HG03378 (cell line): ENCODE results near the gene MYH16.
"Not testable (repeated sequence)": the region's sequence is repeated elsewhere in the genome, so short reads cannot be mapped to it uniquely, and the experiment has no call there.

Source experiments
- ATAC-seq: cut with Tn5 transposase; IDR thresholded peaks from one replicate; pipeline ENCODE4 v1.9.1; 2021; ENCODE audit warnings: mild to moderate bottlenecking, moderate library complexity; ENCODE audit not compliant: unreplicated experiment

MYH16 gene

DNA sequence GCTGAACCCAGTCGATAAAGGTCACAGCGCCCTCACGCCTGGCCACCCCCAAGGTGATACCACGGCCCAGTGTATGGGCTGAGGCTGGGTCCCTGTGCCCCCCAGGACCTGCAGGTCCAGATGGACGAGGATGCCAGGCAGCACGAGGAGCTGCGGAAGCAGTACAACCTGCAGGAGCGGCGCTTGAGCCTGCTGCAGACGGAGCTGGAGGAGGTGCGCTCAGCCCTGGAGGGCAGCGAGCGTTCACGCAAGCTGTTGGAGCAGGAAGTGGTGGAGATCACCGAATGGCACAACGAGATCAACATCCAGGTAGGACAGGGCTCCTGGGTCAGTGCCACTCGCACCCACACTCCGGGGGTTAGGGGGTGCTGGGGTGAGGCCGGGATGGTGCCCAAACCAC lies 28.9 kb downstream of the MYH16 start:
- ATAC-seq = no peak

- no peak for ATAC-seq
Observed at GRCh38 chr7:99305473-99306260, 33.0 kb downstream of the MYH16 start.

GRCh38 chr7:99308461-99309074 lies 35.9 kb downstream of the MYH16 start:
- no peak for ATAC-seq

DNA sequence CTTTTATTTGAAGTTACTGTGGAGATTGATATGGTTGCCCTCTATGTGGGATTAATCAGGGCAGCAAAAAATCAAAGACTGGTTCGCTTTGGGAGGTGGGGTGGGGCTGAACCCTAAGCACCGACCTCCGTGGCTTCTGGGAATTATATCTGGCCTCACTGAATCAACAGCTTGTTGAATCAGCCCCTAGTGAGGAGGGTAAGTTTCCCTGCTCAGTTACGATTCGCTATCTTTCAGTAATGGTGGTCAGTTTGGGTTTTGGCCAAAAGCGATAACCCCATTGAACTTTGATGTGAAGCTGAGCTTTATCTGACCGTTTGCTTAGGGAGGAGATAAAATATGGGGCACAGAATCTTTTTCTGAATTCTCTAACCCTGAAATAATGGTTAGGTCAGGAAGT lies 36.5 kb downstream of the MYH16 start:
- ATAC-seq = no peak

GRCh38 chr7:99310004-99310403 lies 37.4 kb downstream of the MYH16 start:
- no peak for ATAC-seq

GRCh38 chr7:99311702-99312101 lies 39.1 kb downstream of the MYH16 start:
- no peak for ATAC-seq

DNA sequence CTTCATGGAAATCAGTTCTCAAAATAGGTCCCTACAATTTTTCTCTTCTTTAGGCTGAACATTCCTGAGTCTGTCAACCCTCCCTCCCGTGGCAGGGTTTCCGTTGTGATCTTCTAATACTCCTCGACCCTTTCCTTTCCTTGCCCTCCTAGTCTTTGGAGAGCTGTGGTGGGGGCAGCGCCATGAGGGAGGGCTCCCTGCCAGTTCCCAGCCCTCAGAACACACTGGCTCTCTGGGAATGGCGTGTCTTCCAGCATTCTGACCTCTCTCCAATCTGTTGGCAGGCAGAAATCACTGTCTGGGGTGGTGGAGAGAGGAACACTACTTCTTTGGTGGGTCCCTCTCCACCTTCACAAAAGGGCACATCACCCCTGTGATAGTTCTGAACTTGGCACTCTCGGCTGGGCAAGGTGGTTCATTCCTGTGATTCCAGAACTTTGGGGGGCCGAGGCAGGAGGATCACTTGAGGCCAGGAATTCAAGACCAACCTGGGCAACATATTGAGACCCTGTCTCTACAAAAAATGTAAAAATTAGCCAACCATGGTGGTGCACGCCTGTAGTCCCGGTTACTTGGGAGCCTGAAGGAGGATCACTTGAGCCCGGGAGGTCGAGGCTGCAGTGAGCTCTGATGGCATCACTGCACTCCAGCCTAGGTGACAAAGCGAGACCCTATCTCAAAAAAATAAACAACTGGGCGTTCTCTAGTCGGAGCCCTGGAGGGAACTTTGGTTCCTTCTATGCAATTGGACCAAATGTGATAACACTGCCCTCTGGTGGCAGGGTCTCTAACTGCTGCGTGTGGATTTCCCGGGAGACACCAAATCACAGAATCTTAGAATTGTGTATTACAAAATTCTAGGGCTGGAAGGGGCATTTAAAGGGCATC lies 39.9 kb downstream of the MYH16 start:
- ATAC-seq = no peak

- no peak for ATAC-seq
Observed at GRCh38 chr7:99313204-99313573, 40.5 kb downstream of the MYH16 start.

DNA sequence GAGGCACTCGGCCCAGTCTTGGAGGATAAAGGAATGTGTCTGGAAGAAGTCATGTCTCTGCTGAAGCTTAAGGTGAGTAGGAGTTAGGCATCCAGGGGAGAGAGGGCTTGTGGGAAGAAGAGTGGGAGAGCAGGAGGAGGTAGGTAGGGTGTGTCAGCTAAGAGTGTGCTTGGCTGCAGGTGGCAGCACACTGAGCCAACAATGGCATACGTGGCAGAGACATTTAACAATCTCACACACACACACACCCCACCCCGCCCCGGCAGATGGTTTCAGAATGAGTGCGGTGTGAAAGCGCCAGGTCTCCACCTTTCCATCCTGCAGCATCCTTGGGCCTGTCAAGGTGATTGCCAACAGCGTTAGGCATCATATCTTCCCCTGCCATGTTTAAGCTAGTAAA lies 41.9 kb downstream of the MYH16 start:
- no peak for ATAC-seq

- no peak for ATAC-seq
Observed at GRCh38 chr7:99320371-99320770, 47.7 kb downstream of the MYH16 start.

GRCh38 chr7:99322659-99323058 lies 50.0 kb downstream of the MYH16 start:
- not testable (repeated sequence) for ATAC-seq

DNA sequence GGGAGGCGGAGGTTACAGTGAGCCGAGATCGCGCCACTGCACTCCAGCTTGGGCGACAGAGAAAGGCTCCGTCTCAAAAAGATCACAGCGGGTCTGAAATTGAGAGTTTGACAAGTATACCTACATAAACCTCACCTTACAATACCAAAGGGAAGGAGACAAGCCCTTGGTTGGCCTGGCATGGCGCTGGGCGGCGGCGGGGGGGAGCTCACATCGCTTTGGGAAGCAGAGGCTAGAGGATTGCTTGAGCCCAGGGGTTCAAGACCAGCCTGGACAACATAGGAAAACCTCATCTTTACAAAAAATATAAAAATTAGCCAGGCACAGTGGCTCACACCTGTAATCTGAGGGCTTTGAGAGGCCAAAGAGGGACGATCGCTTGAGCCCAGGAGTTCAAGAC lies 51.9 kb downstream of the MYH16 start:
- no peak for ATAC-seq

- no peak for ATAC-seq
Observed at GRCh38 chr7:99325001-99325493, 52.4 kb downstream of the MYH16 start.

DNA sequence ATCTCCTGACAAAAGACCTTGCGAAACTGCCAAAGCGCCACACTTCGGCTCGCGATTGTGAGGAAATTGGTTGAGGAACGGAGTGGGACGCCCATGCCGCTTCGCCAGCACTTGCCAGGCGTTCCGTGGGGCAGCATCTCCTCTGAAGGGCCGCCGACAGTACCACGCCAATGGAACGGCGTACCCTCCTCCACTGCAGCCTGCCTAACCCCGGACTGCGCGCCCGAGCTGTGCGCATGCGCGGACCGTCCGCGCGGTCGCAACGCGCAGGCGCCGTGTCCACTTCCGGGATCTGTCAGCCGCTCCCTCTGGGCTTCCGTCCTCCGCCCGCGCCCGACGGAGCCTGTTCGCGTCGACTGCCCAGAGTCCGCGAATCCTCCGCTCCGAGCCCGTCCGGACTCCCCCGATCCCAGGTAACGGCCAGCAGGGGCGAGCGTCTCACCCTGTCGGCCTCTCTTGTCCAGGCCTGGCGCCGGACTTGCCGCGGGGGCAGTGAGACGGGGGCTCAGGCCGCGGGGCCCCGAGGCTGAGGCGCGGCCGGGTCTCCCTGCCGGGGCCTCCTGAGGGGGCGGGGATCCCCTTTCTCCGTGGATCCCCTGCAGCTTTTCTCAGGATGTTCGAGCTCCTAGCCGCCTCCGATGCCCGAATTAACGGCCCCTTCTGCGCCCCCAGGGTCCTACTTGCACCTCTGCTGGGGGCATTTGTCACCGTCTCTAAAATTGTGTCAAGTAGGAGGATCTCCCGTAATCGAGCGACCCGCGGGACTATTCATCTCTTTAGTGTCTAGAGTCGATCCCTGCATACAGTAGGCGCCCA lies 53.2 kb downstream of the MYH16 start, which contains the start of gene ARPC1A:
TSS of gene ARPC1A (plus strand) at position 307 of the 816 bp plus-strand sequence. CDS start 7,456 bp downstream, outside the sequence.
- ATAC-seq = peak; percentile 74

DNA sequence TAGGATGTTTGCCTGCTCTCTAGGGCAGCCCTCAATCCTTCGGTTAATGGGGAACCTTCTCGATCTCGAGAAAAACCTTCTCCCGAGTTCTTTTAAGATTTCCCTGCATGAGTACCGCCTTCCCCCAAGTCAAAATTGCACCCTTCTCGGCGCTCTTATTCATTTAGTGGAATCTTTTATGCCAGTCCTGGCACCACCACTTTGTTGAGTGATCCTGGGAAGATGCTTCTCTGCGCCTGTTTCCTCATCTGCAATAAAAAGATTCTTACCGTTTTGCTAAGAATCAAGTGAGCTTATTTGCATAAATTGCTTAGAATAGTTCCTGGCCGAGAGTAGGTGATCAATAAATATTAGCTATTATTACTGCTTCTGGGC lies 53.8 kb downstream of the MYH16 start:
- ATAC-seq = no peak

- ATAC-seq = not testable (repeated sequence)
Observed at GRCh38 chr7:99330314-99330961, 57.8 kb downstream of the MYH16 start.

GRCh38 chr7:99331002-99331401 lies 58.4 kb downstream of the MYH16 start:
- ATAC-seq = no peak

- ATAC-seq = no peak
Observed at GRCh38 chr7:99339595-99339994, 67.0 kb downstream of the MYH16 start.

DNA sequence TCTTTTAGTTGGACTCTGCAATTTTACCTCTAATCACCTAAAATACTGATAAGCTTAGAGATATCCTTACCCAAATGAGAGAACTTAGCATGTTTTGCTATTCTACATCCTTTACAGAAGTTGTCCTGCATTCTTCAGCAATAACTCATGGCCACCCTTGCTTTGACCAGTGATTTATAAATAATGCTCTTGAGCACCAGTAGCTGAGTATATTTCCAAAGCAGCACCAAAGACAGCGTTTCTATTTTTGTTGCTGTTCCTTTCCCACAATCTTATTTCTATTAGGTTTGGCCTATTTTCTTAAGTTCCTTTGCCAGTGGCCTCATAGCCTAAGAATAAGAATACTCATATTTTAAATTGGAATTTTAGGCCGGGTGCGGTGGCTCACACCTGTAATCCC lies 68.0 kb downstream of the MYH16 start:
- no peak for ATAC-seq

DNA sequence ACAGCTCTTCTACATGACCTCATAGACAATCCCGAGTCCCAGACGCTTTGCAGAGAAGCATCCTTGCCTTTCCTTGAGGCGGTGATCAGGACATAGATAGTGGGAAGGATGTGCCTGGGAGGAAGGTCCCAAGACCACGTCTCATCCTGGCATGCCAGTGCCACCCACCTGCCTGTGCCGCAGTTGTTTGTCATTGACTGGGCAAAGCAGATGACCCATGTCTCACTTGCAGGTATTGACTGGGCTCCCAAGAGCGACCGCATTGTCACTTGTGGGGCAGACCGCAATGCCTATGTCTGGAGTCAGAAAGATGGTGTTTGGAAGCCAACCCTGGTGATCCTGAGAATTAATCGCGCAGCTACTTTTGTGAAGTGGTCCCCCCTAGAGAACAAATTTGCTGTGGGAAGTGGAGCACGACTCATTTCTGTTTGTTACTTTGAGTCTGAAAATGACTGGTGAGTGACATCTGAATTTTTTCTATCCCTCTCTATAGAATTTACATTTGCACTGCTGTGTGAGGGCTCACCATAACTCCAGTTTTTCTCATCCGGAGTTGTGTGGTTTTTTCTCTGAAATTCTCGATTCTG lies 71.5 kb downstream of the MYH16 start:
- ATAC-seq = no peak
